H9 (cell line): Measurements from ENCODE around the gene SEZ6. TPM values are rescaled to one million over a fixed set of nuclear protein-coding genes. Genes with fewer than 3 reads are reported as not detected.

Experiments used
- DNase-seq: peaks from one replicate; pipeline ENCODE4 v3.0.0-alpha.2; 2017
- H2AFZ ChIP-seq: one replicate; pipeline ENCODE4 v1.6.1; 2013; ENCODE audit warnings: mild to moderate bottlenecking, low read length, control low read depth, moderate library complexity
- H2AK5ac ChIP-seq: 2 replicates; pipeline ENCODE4 v1.6.1; 2013; ENCODE audit warnings: low read length, control low read depth, mixed read lengths; ENCODE audit not compliant: insufficient read length
- H2BK120ac ChIP-seq: one replicate; pipeline ENCODE4 v1.6.1; 2013; ENCODE audit warnings: low read depth, mild to moderate bottlenecking, low read length, control low read depth, inconsistent platforms; ENCODE audit not compliant: poor library complexity, severe bottlenecking
- H2BK12ac ChIP-seq: 2 replicates; pipeline ENCODE4 v1.6.1; 2013; ENCODE audit warnings: low read length, control low read depth, mixed read lengths, low read depth; ENCODE audit not compliant: insufficient read length
- H2BK15ac ChIP-seq: 2 replicates; pipeline ENCODE4 v1.6.1; 2013; ENCODE audit warnings: low read depth, low read length, control low read depth
- H2BK20ac ChIP-seq: one replicate; pipeline ENCODE4 v1.6.1; 2013; ENCODE audit warnings: low read depth, mild to moderate bottlenecking, low read length, control low read depth, inconsistent platforms; ENCODE audit not compliant: poor library complexity, severe bottlenecking
- H2BK5ac ChIP-seq: 2 replicates; pipeline ENCODE4 v1.6.1; 2013; ENCODE audit warnings: low read length, control low read depth, mixed read lengths; ENCODE audit not compliant: insufficient read length
- H3K14ac ChIP-seq: 2 replicates; pipeline ENCODE4 v1.6.1; 2013; ENCODE audit warnings: low read length, control low read depth; ENCODE audit not compliant: insufficient read depth
- H3K18ac ChIP-seq: 2 replicates; pipeline ENCODE4 v1.6.1; 2013; ENCODE audit warnings: low read depth, mild to moderate bottlenecking, mixed read lengths, low read length, control low read depth; ENCODE audit not compliant: insufficient read length
- H3K23ac ChIP-seq: 2 replicates; pipeline ENCODE4 v1.6.1; 2013; ENCODE audit warnings: low read length, control low read depth, mixed read lengths, low read depth; ENCODE audit not compliant: insufficient read length
- H3K23me2 ChIP-seq: 2 replicates; pipeline ENCODE4 v1.6.1; 2013; ENCODE audit warnings: low read depth, mild to moderate bottlenecking, mixed read lengths, low read length, control low read depth; ENCODE audit not compliant: insufficient read length, poor library complexity, severe bottlenecking
- H3K27ac ChIP-seq: 2 replicates; pipeline ENCODE4 v1.5.1; 2013; ENCODE audit warnings: low read length, control low read depth, mixed read lengths, low read depth; ENCODE audit not compliant: insufficient read length
- H3K27me3 ChIP-seq: 2 replicates; pipeline ENCODE4 v1.6.1; 2013; ENCODE audit warnings: low read length, control low read depth, inconsistent platforms; ENCODE audit not compliant: insufficient read depth
- H3K4ac ChIP-seq: 2 replicates; pipeline ENCODE4 v1.6.1; 2013; ENCODE audit warnings: low read depth, mild to moderate bottlenecking, control low read depth, inconsistent platforms, low read length, moderate library complexity
- H3K4me1 ChIP-seq: 2 replicates; pipeline ENCODE4 v1.6.1; 2013; ENCODE audit warnings: low read length, control low read depth, inconsistent platforms; ENCODE audit not compliant: insufficient read depth
- H3K4me2 ChIP-seq: 2 replicates; pipeline ENCODE4 v1.6.1; 2013; ENCODE audit warnings: low read length, control low read depth, mixed read lengths; ENCODE audit not compliant: insufficient read length, insufficient read depth
- H3K56ac ChIP-seq: 2 replicates; pipeline ENCODE4 v1.6.1; 2013; ENCODE audit warnings: low read depth, mild to moderate bottlenecking, mixed read lengths, low read length, control low read depth; ENCODE audit not compliant: insufficient read length
- H3K79me1 ChIP-seq: 2 replicates; pipeline ENCODE4 v1.6.1; 2013; ENCODE audit warnings: low read depth, mild to moderate bottlenecking, moderate library complexity, low read length, control low read depth, inconsistent platforms; ENCODE audit not compliant: insufficient read depth, poor library complexity, severe bottlenecking
- H3K79me2 ChIP-seq: 2 replicates; pipeline ENCODE4 v1.6.1; 2013; ENCODE audit warnings: low read length, control low read depth, inconsistent platforms; ENCODE audit not compliant: insufficient read depth
- H3K9ac ChIP-seq: 2 replicates; pipeline ENCODE4 v1.6.1; 2013; ENCODE audit warnings: low read length, control low read depth, mixed read lengths; ENCODE audit not compliant: insufficient read length; ENCODE audit errors: extremely low read depth
- H3K9me3 ChIP-seq: one replicate; pipeline ENCODE4 v1.6.1; 2013; ENCODE audit warnings: low read depth, low read length, inconsistent platforms; ENCODE audit not compliant: control insufficient read depth
- H3T11ph ChIP-seq: one replicate; pipeline ENCODE4 v1.6.1; 2013; ENCODE audit warnings: mild to moderate bottlenecking, low read length, control low read depth, inconsistent platforms
- H4K20me1 ChIP-seq: one replicate; pipeline ENCODE4 v1.6.1; 2013; ENCODE audit not compliant: control insufficient read depth, insufficient read length, insufficient read depth
- H4K5ac ChIP-seq: 2 replicates; pipeline ENCODE4 v1.6.1; 2013; ENCODE audit warnings: low read depth, mild to moderate bottlenecking, mixed read lengths, low read length, control low read depth; ENCODE audit not compliant: insufficient read length
- H4K8ac ChIP-seq: replicated peaks from 2 replicates; pipeline ENCODE4 v1.6.1; 2013; ENCODE audit warnings: low read length, control low read depth, mixed read lengths, low read depth; ENCODE audit not compliant: insufficient read length
- H4K91ac ChIP-seq: 2 replicates; pipeline ENCODE4 v1.6.1; 2013; ENCODE audit warnings: low read depth, mild to moderate bottlenecking, moderate library complexity, mixed read lengths, low read length, control low read depth; ENCODE audit not compliant: insufficient read length
- H3K27ac Mint-ChIP-seq, 3 experiments: 2 replicates in 2 of 3; 3 replicates in 1 of 3; pipeline ENCODE4 v1.8.0; 2020 to 2021; ENCODE audit warnings: mixed read lengths in 3 of 3, mild to moderate bottlenecking in 1 of 3, moderate library complexity in 1 of 3
- H3K27me3 Mint-ChIP-seq: 2 replicates; pipeline ENCODE4 v1.8.0; 2021; ENCODE audit warnings: low read depth, mild to moderate bottlenecking, moderate library complexity, mixed read lengths
- H3K36me3 Mint-ChIP-seq, 3 experiments: 2 replicates in 2 of 3; 3 replicates in 1 of 3; pipeline ENCODE4 v1.8.0; 2020 to 2021; ENCODE audit warnings: low read depth in 3 of 3, mixed read lengths in 3 of 3; ENCODE audit not compliant: insufficient read depth in 1 of 3
- H3K4me1 Mint-ChIP-seq, 2 experiments: 2 replicates each; pipeline ENCODE4 v1.8.0; 2020; ENCODE audit warnings: mixed read lengths in 2 of 2
- H3K4me3 Mint-ChIP-seq, 2 experiments: 2 replicates in 1 of 2; 3 replicates in 1 of 2; pipeline ENCODE4 v1.8.0; 2020 to 2021; ENCODE audit warnings: mild to moderate bottlenecking in 2 of 2, mixed read lengths in 2 of 2, moderate library complexity in 1 of 2
- H3K9me3 Mint-ChIP-seq, 2 experiments: 2 replicates in 1 of 2; 3 replicates in 1 of 2; pipeline ENCODE4 v1.8.0; 2020; ENCODE audit warnings: mild to moderate bottlenecking in 2 of 2, mixed read lengths in 2 of 2, moderate library complexity in 1 of 2
- CTCF ChIP-seq: fragments of 200-600 bp; sonication (generic); conservative IDR thresholded peaks from 3 replicates; pipeline ENCODE4 v1.8.0; 2021; ENCODE audit warnings: antibody characterized with exemption, mild to moderate bottlenecking
- WGBS: extraction: QIAGEN DNeasy Blood & Tissue Kit; methylation state at CpG from one replicate; pipeline ENCODE4 v1.1.7; 2013; ENCODE audit warnings: missing lambda C conversion rate, low lambda C conversion rate, mixed read lengths; ENCODE audit not compliant: insufficient read length; ENCODE audit errors: extremely low coverage; 5-methylcytosine and 5-hydroxymethylcytosine counted together
- total RNA-seq: library from RNA; stranded (reverse); gene quantifications from 2 replicates; pipeline ENCODE4 v1.2.1, GENCODE V29; 2021

SEZ6 gene
- total RNA-seq, 1 experiment from 2014 or later, result 1.8 TPM

GRCh38 chr17:28988475-28988874 lies 17.4 kb downstream of the SEZ6 start:
- no peak overlapping the region for H3K18ac ChIP-seq
- H3K14ac ChIP-seq, result no peak overlapping the region
- no peak overlapping the region for H4K91ac ChIP-seq
- no peaks in the 10 kb centered on the region for H4K20me1 ChIP-seq
- no peak overlapping the region for H3K4ac ChIP-seq
- H3K4me2 ChIP-seq, result no peak overlapping the region
- H3K4me1 ChIP-seq, result peaks cover 3% of the 10 kb centered on the region; the same call in 1 of the 2 replicates
- no peak overlapping the region for H2BK5ac ChIP-seq
- no peaks in the 10 kb centered on the region for H3K9me3 ChIP-seq
- H4K5ac ChIP-seq, result no peak overlapping the region
- no peak overlapping the region for H3K23ac ChIP-seq
- no CpG with 5 or more reads among the region's 1 CpG for WGBS
- Mint-ChIP-seq H3K4me1 (peaks cover 30 to 49% of the 10 kb centered on the region in 2 experiments), H3K27me3 (peaks cover 10% of the 10 kb centered on the region), H3K27ac (no peak overlapping the region), H3K9me3 (peaks cover 0 to 2% of the 10 kb centered on the region in 2 experiments; a peak in 1 of 5 replicates), H3K4me3 (no peak overlapping the region), H3K36me3 (no peaks in the 10 kb centered on the region; a peak in 1 of 7 replicates)
- no peak overlapping the region for H2AK5ac ChIP-seq
- H2BK15ac ChIP-seq, result no peak overlapping the region
- no peaks in the 10 kb centered on the region for H3K79me2 ChIP-seq
- H4K8ac ChIP-seq, result no peak overlapping the region
- no peak overlapping the region for H2AFZ ChIP-seq
- no peaks in the 10 kb centered on the region for H3K27me3 ChIP-seq
- no peak overlapping the region for H2BK20ac ChIP-seq
- no peak overlapping the region for H3T11ph ChIP-seq
- DNase-seq, result no peak
- no peak for TF ChIP-seq CTCF
- no peak overlapping the region for H2BK12ac ChIP-seq
- no peak overlapping the region for H2BK120ac ChIP-seq
- no peaks in the 10 kb centered on the region for H3K79me1 ChIP-seq
- H3K56ac ChIP-seq, result no peak overlapping the region
- H3K23me2 ChIP-seq, result no peaks in the 10 kb centered on the region
- H3K9ac ChIP-seq, result no peak overlapping the region
- no peak overlapping the region for H3K27ac ChIP-seq
